Suprapubic skin (tissue), 3 donors: Measurements from ENCODE around the gene CD37.

Experiments
- POLR2AphosphoS5 ChIP-seq, 3 donors: sonication (generic); formaldehyde crosslinking; IDR thresholded peaks; one replicate each; pipeline ENCODE4 v1.6.1; 2017; ENCODE audit warnings: antibody characterized with exemption in 3 of 3
- TF ChIP-seq, protein P1 (sequence below), 2 donors: fragments of 200-600 bp in 1 of 2; fragments of 450-650 bp in 1 of 2; sonication (generic) in 1 of 2; IDR thresholded peaks; one replicate each; pipeline ENCODE4 v1.5.1; 2016 to 2019; ENCODE audit warnings: antibody characterized with exemption in 2 of 2, mild to moderate bottlenecking in 1 of 2, moderate library complexity in 1 of 2

DNA sequence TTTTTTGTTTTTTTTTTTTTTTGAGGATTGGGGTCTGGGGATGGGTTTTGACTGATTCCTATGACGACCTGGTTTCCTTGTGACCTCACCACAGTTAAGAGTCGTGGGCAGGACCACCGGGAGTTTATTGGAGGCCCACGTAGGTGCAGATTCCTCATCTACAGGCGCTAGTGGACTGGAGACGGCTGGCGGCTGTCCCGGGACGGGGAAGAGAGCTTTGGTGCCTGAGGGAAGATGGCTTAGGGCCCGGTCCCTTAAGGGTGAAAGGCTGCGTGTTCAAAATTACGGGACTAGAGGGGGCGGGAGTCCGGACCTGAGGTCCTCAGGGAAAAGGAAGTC, 27.7 kb downstream of the CD37 start:
- TF ChIP-seq, protein P1, sequence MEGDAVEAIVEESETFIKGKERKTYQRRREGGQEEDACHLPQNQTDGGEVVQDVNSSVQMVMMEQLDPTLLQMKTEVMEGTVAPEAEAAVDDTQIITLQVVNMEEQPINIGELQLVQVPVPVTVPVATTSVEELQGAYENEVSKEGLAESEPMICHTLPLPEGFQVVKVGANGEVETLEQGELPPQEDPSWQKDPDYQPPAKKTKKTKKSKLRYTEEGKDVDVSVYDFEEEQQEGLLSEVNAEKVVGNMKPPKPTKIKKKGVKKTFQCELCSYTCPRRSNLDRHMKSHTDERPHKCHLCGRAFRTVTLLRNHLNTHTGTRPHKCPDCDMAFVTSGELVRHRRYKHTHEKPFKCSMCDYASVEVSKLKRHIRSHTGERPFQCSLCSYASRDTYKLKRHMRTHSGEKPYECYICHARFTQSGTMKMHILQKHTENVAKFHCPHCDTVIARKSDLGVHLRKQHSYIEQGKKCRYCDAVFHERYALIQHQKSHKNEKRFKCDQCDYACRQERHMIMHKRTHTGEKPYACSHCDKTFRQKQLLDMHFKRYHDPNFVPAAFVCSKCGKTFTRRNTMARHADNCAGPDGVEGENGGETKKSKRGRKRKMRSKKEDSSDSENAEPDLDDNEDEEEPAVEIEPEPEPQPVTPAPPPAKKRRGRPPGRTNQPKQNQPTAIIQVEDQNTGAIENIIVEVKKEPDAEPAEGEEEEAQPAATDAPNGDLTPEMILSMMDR (IDR thresholded peaks at IDR 0.05), result no peak
- no peak for TF ChIP-seq POLR2AphosphoS5 (IDR thresholded peaks at IDR 0.05)
